ENCODE measurements around the gene TRIP10. TPM values are rescaled to one million over a fixed set of nuclear protein-coding genes. Genes with fewer than 3 reads are reported as not detected.

Gene TRIP10
- total and polyA plus RNA-seq, 2 of the 13 experiments (the other 11 are each of a cell fraction or from before 2014, with no cell fraction given): 32.5 to 33.2 TPM

DNA sequence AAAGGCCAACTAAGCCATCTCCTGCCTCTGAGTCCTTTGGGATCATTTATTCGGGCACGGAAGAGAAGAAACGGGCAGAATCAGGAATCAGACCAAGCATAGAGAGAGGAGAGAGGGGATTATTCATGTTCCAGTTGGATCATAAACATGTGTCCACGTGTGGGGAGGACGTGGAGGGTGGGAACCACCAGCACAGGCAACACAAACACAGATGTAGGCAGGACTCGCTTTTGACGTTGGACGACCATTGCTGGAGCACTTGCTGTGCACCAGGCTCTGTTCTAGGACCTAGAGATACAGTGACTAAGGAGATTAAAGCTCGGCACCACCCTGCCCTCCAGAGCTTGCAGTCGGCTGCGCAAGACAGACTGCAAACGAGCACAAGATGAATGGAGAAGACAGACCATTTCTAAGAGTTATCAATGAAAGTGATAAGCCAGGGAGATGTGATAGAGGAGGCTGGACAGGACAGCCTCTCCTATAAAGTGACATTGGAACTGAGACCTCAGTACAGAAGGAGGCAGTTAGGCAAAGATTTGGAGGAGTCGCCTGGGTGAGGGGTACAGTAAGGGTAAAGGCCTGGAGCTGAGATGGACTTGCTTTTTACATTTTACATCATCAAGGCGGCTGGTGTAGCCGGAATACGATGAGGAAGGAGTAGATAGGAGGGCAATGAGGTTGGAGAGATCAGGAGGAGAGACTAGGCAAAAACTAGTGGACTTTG is 27.0 kb downstream of the TRIP10 start (continued):
- TF ChIP-seq NCOA1 (CRISPR knock-in tag; IDR thresholded peaks at IDR 0.05) (no peak), ZNF841 (CRISPR knock-in tag; IDR thresholded peaks at IDR 0.05; ENCODE audit: borderline replicate concordance) (no peak)
- TF ChIP-seq, protein P1, sequence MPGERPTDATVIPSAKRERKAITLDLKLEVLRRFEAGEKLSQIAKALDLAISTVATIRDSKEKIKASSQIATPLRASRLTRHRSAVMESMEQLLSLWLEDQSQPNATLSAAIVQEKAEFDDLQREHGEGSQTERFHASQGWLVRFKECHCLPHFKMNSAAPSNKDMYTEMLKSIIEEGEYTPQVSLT (CRISPR knock-in tag; IDR thresholded peaks at IDR 0.05; ENCODE audit: borderline replicate concordance, low read depth): no peak

DNA sequence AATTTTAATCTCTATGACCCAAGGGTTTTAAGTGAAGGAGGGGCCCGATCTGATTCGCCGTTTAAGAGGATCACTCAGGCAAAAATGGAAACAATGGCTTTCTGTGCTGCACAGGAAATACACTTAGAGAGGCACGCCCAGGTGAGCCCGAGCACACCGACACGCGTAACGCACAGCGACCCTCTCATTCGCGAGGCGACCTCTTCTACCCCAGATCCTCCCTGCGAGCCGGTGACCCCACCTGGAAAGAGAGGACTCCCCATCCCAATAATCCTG is 27.5 kb downstream of the TRIP10 start:
- intact Hi-C loops (cut with micrococcal nuclease; ENCODE audit: unreplicated experiment): no loop called here
- Histone ChIP-seq H3K27ac (ENCODE audit: extremely low read length, insufficient read depth, low read length) (no peak overlapping the region), H3K4me2 (ENCODE audit: low read depth, low read length) (peak overlapping the region; percentile 86), H2AFZ (ENCODE audit: low read length) (no peak overlapping the region), H3K9ac (ENCODE audit: insufficient read depth, low read depth, low read length) (peak overlapping the region; percentile 45; the same call in 1 of the 2 replicates), H3K36me3 (replicated peaks in 1 of 2; ENCODE audit: control insufficient read depth in 1 of 2, insufficient read depth in 2 of 2, low read length in 2 of 2) (no peaks in the 10 kb centered on the region), H3K4me3 (replicated peaks in 1 of 3; ENCODE audit: insufficient read depth in 1 of 3, low read depth in 2 of 3, low read length in 3 of 3) (peak overlapping the region; percentile 52 to 73 (median 64)), H3K4me1 (ENCODE audit: insufficient read depth, low read length) (peaks cover 40% of the 10 kb centered on the region), H3K9me3 (ENCODE audit: low read length) (no peaks in the 10 kb centered on the region), H3K79me2 (ENCODE audit: insufficient read depth, low read length) (no peaks in the 10 kb centered on the region), H3K27me3 (ENCODE audit: control insufficient read depth in 1 of 2, insufficient read depth in 2 of 2, low read length in 2 of 2) (no peaks in the 10 kb centered on the region), H4K20me1 (ENCODE audit: insufficient read depth, low read length) (no peaks in the 10 kb centered on the region)
- FAIRE-seq (no peak), ATAC-seq (peak; percentile 24; the same call in 2 of the 3 replicates), DNase-seq (ENCODE audit: low spot score) (peak; percentile 55)
- POLR2A ChIA-PET: interaction anchor here (0.8 to 1.0 kb wide), 3 partner anchors 13 to 302 kb away, joined by 3 read pairs; partner anchors contain the start of gene ZNF557
- in situ Hi-C loops (cut with HindIII; ENCODE audit: extremely low pct_ligation_motif_present, low pct_unique_long_range_greater_than_20kb): no loop called here
- CTCF ChIA-PET (ENCODE audit: low intra/inter-chr PET ratio, low total read pairs): no interaction called here
- 0% methylated on average over 4 of the region's 15 CpGs for WGBS (ENCODE audit: low lambda C conversion rate)
- BruUV-seq (replicated peaks): no TSS peak
- TF ChIP-seq ZNF33B (CRISPR knock-in tag; IDR thresholded peaks at IDR 0.05) (no peak), TOE1 (CRISPR knock-in tag; IDR thresholded peaks at IDR 0.05) (no peak), SRSF9 (IDR thresholded peaks at IDR 0.05; ENCODE audit: borderline replicate concordance, insufficient read depth, low read depth, low read length, poor library complexity, severe bottlenecking) (no peak), ZNF652 (CRISPR knock-in tag; IDR thresholded peaks at IDR 0.05; ENCODE audit: borderline replicate concordance, low read depth) (no peak), ZNF614 (CRISPR knock-in tag; IDR thresholded peaks at IDR 0.05; ENCODE audit: borderline replicate concordance) (no peak), HNF4A (CRISPR knock-in tag; IDR thresholded peaks at IDR 0.05) (no peak), ZNF562 (CRISPR knock-in tag; IDR thresholded peaks at IDR 0.05; ENCODE audit: borderline replicate concordance) (no peak), ARID5B (CRISPR knock-in tag; IDR thresholded peaks at IDR 0.05) (0 out of 2 replicates have a peak, but pooled peaks have one; percentile 6), TIGD3 (CRISPR knock-in tag; IDR thresholded peaks at IDR 0.05; ENCODE audit: borderline replicate concordance) (no peak), CREB1 (IDR thresholded peaks at IDR 0.05) (no peak), CREB1 (CRISPR knock-in tag; IDR thresholded peaks at IDR 0.05) (0 out of 2 replicates have a peak, but pooled peaks have one; percentile 31), ZNF746 (CRISPR knock-in tag; IDR thresholded peaks at IDR 0.05) (no peak), RFX5 (IDR thresholded peaks at IDR 0.05; ENCODE audit: low read depth, low read length) (no peak), GPBP1L1 (CRISPR knock-in tag; IDR thresholded peaks at IDR 0.05) (no peak)

All from HepG2 (cell line).